Measurements from ENCODE around the gene ABLIM3. TPM values are rescaled to one million over a fixed set of nuclear protein-coding genes. Genes with fewer than 3 reads are reported as not detected.

Gene ABLIM3
- total and polyA plus RNA-seq, 10 of the 15 experiments (the other 5 are each of a cell fraction or from before 2014, with no cell fraction given): 0.03 TPM; not detected in 9

GRCh38 chr5:149261246-149261645 is 120.0 kb downstream of the ABLIM3 start:
- in situ Hi-C loops (cut with MboI): no loop called here
- no peak for TF ChIP-seq ATF7 (IDR thresholded peaks at IDR 0.05; ENCODE audit: low read depth)
- no peak for TF ChIP-seq ZNF24 (IDR thresholded peaks at IDR 0.05)
- no peak for TF ChIP-seq MYB (IDR thresholded peaks at IDR 0.05; ENCODE audit: borderline replicate concordance, low read depth, low read length)
- no peak for TF ChIP-seq CHD4 (IDR thresholded peaks at IDR 0.05)
- no peak for TF ChIP-seq KLF5 (IDR thresholded peaks at IDR 0.05; ENCODE audit: partially characterized antibody)
- no peak for TF ChIP-seq NFXL1 (IDR thresholded peaks at IDR 0.05; ENCODE audit: borderline replicate concordance)
- no peak for TF ChIP-seq MTA2 (IDR thresholded peaks at IDR 0.05; ENCODE audit: low read depth)
- no peak for TF ChIP-seq STAT3 (IDR thresholded peaks at IDR 0.05; ENCODE audit: low read depth, low read length)
- TF ChIP-seq HCFC1 (IDR thresholded peaks at IDR 0.05; ENCODE audit: low read length): no peak
- no peak for TF ChIP-seq RB1 (IDR thresholded peaks at IDR 0.05; ENCODE audit: borderline replicate concordance)
- TF ChIP-seq RFX5 (IDR thresholded peaks at IDR 0.05; ENCODE audit: low read depth, low read length): no peak
- TF ChIP-seq SREBF2 (IDR thresholded peaks at IDR 0.05; ENCODE audit: low read length): no peak
- no peak for TF ChIP-seq EGR1 (IDR thresholded peaks at IDR 0.05; ENCODE audit: borderline replicate concordance in 1 of 2, low read depth in 2 of 2, low read length in 2 of 2)

More at GRCh38 chr5:149261246-149261645, 120.0 kb downstream of the ABLIM3 start:
- no peaks in the 10 kb centered on the region for H3K79me2 ChIP-seq (ENCODE audit: control insufficient read depth, insufficient read depth, low read length)
- H3K9me3 ChIP-seq (replicated peaks; ENCODE audit: control insufficient read depth, insufficient read depth, low read length): no peaks in the 10 kb centered on the region
- ATAC-seq (no peak), FAIRE-seq (no peak), DNase-seq (ENCODE audit: low read depth, low spot score) (no peak)
- SMC1A ChIA-PET (ENCODE audit: uncharacterized antibody, unreplicated experiment): no interaction called here
- H3K27ac ChIP-seq (ENCODE audit: control insufficient read depth, insufficient read depth): no peak overlapping the region
- POLR2A ChIA-PET: no interaction called here
- no peak overlapping the region for H3K4me2 ChIP-seq (ENCODE audit: control insufficient read depth, insufficient read depth)
- H3K4me3 ChIP-seq: no peak overlapping the region
- no peaks in the 10 kb centered on the region; a peak in 1 of 4 replicates for H3K27me3 ChIP-seq (replicated peaks in 1 of 2; ENCODE audit: control insufficient read depth in 2 of 2, insufficient read depth in 2 of 2, low read length in 1 of 2)
- RAD21 ChIA-PET (ENCODE audit: unreplicated experiment): no interaction called here
- H3K9ac ChIP-seq (ENCODE audit: control insufficient read depth, insufficient read depth, low read length): no peak overlapping the region
- WGBS (ENCODE audit: insufficient coverage, insufficient replicate concordance, low lambda C conversion rate, missing lambda C conversion rate): 39% methylated on average over 7 of the region's 7 CpGs
- no peak overlapping the region for H2AFZ ChIP-seq (ENCODE audit: control insufficient read depth, low read depth, low read length)
- intact Hi-C loops (cut with micrococcal nuclease; ENCODE audit: unreplicated experiment): no loop called here
- H4K20me1 ChIP-seq (ENCODE audit: control insufficient read depth, insufficient read depth): no peaks in the 10 kb centered on the region
- CTCF ChIA-PET: no interaction called here
- H3K36me3 ChIP-seq (ENCODE audit: control insufficient read depth in 2 of 2, insufficient read depth in 2 of 2, low read length in 1 of 2): no peaks in the 10 kb centered on the region
- H3K4me1 ChIP-seq (ENCODE audit: control insufficient read depth, insufficient read depth, low read length): no peaks in the 10 kb centered on the region
- BruUV-seq (replicated peaks): no TSS peak
